T-helper 1 cell treated with Interleukin-12 subunit alpha and Interleukin-12 subunit beta and Interleukin-4 antibody, amounts not matched to agents 30 ng/mL and 1 ng/mL, for 36 hours (primary cell): Measurements from ENCODE around the gene BAG5. TPM values are rescaled to one million over a fixed set of nuclear protein-coding genes. Genes with fewer than 3 reads are reported as not detected.

Experiments
- intact Hi-C: fragments of 100-400 bp; cut with micrococcal nuclease; formaldehyde crosslinking; loops from one replicate; pipeline ENCODE4 v1.15.1; 2024
- total RNA-seq: library from RNA; stranded (reverse); gene quantifications from 2 replicates; pipeline ENCODE4 v1.2.3, GENCODE V29; 2022

BAG5 gene
- total RNA-seq, 1 donor from 2014 or later = 29.0 TPM

GRCh38 chr14:103525430-103526246 lies 36.8 kb downstream of the BAG5 start:
- intact Hi-C loops = loop anchor here (5.0 to 10.0 kb wide), 3 partner anchors 191 to 931 kb away; partner anchors contain the start of genes EIF5 and RCOR1

GRCh38 chr14:103524002-103524935 lies 38.2 kb downstream of the BAG5 start:
- intact Hi-C loops = loop anchor here (10.0 kb wide), 2 partner anchors 189 to 929 kb away; partner anchors contain the start of genes EIF5 and RCOR1

- intact Hi-C loops = loop anchor here (10.0 kb wide), 2 partner anchors 189 to 929 kb away; partner anchors contain the start of genes EIF5 and RCOR1
These were observed 38.9 kb downstream of the BAG5 start for GRCh38 chr14:103523575-103523954.

- intact Hi-C loops = loop anchor here (10.0 kb wide), 2 partner anchors 188 to 928 kb away; partner anchors contain the start of genes EIF5 and RCOR1
These were observed 39.5 kb downstream of the BAG5 start, which contains the start of gene CKB for GRCh38 chr14:103522649-103523574. Gene CKB (minus strand): TSS chr14:103522830. CDS start chr14:103522493, 337 bp downstream.

GRCh38 chr14:103521951-103522563 lies 40.4 kb downstream of the BAG5 start:
- intact Hi-C loops = loop anchor here (1.0 to 10.0 kb wide), 3 partner anchors 7 to 927 kb away; partner anchors contain the start of genes EIF5, RCOR1 and TRMT61A

- intact Hi-C loops = loop anchor here (1.0 to 10.0 kb wide), 3 partner anchors 8 to 927 kb away; partner anchors contain the start of genes EIF5, RCOR1 and TRMT61A
These were observed 41.0 kb downstream of the BAG5 start for GRCh38 chr14:103521438-103521950.

- intact Hi-C loops = loop anchor here (1.0 to 10.0 kb wide), 3 partner anchors 8 to 926 kb away; partner anchors contain the start of genes EIF5, RCOR1 and TRMT61A
These were observed 41.6 kb downstream of the BAG5 start for GRCh38 chr14:103520657-103521437.

GRCh38 chr14:103520269-103520656 lies 42.2 kb downstream of the BAG5 start:
- intact Hi-C loops = loop anchor here (10.0 kb wide), 2 partner anchors 185 to 925 kb away; partner anchors contain the start of genes EIF5 and RCOR1

GRCh38 chr14:103519837-103520212 lies 42.6 kb downstream of the BAG5 start:
- intact Hi-C loops = loop anchor here (10.0 kb wide), 2 partner anchors 185 to 925 kb away; partner anchors contain the start of genes EIF5 and RCOR1

GRCh38 chr14:103519043-103519836 lies 43.2 kb downstream of the BAG5 start:
- intact Hi-C loops = no loop called here

- intact Hi-C loops = loop anchor here (1.0 kb wide), 1 partner anchor 28 kb away; no protein-coding TSS in a partner anchor
These were observed 43.9 kb downstream of the BAG5 start for GRCh38 chr14:103518422-103519042.

- intact Hi-C loops = loop anchor here (1.0 kb wide), 1 partner anchor 28 kb away; no protein-coding TSS in a partner anchor
These were observed 44.6 kb downstream of the BAG5 start for GRCh38 chr14:103517721-103518421.

GRCh38 chr14:103517174-103517566 lies 45.3 kb downstream of the BAG5 start:
- intact Hi-C loops = no loop called here

- intact Hi-C loops = no loop called here
These were observed 45.9 kb downstream of the BAG5 start for GRCh38 chr14:103516426-103517173.

GRCh38 chr14:103514596-103515421 lies 47.6 kb downstream of the BAG5 start:
- intact Hi-C loops = no loop called here
